Measurements from ENCODE around the gene ZBTB25. TPM values are rescaled to one million over a fixed set of nuclear protein-coding genes. Genes with fewer than 3 reads are reported as not detected.

ZBTB25 gene
- total RNA-seq, 1 donor, result 9.8 TPM

DNA sequence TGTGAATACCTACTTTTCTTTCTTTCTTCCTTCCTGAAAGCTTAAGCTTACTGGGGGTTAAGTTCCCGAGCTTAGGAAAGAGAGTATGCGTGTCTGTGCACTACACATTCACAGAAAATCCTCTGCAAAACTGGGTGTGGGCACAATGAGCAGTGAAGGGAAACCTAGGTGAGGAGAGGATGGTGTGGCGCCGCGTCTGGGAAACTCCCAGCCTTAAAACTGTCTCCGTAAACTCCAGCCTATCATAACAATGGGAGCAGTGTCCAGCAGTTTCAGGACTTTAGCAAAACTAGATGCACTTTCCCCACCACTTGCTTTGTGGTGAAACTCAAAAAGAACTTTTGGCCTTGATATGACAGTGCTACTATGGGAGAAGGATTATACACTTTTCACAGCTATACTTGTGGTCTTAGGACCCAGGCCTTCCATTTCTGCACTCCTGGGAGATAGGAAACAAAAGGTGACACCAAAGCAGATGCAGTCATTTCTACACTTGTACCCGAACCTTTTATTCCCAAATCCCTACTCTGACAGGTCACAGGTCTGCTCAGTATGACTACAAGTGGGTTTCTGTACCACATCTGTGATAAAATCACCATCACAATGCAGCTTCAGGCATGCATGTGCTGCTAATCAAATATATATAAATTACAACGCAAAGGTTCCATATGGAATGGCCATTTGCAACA, 27.9 kb downstream of the ZBTB25 start:
- no peaks in the 10 kb centered on the region for H3K9me3 ChIP-seq (ENCODE audit: low read depth, low read length)
- no peak overlapping the region for H3K27ac ChIP-seq (ENCODE audit: low read depth, low read length)
- H3K27me3 ChIP-seq (ENCODE audit: insufficient read depth, low read length), result no peaks in the 10 kb centered on the region
- H3K4me2 ChIP-seq (ENCODE audit: insufficient read depth, low read length), result no peak overlapping the region
- H3K79me2 ChIP-seq (ENCODE audit: insufficient read depth, low read length), result no peaks in the 10 kb centered on the region
- H3K36me3 ChIP-seq (ENCODE audit: insufficient read depth, low read length), result no peaks in the 10 kb centered on the region
- no peaks in the 10 kb centered on the region for H3K4me1 ChIP-seq (ENCODE audit: insufficient read depth, low read length)
- H2AFZ ChIP-seq (ENCODE audit: low read length), result no peak overlapping the region
- no peaks in the 10 kb centered on the region for H4K20me1 ChIP-seq (ENCODE audit: insufficient read depth, low read length)
- TF ChIP-seq, protein P1, sequence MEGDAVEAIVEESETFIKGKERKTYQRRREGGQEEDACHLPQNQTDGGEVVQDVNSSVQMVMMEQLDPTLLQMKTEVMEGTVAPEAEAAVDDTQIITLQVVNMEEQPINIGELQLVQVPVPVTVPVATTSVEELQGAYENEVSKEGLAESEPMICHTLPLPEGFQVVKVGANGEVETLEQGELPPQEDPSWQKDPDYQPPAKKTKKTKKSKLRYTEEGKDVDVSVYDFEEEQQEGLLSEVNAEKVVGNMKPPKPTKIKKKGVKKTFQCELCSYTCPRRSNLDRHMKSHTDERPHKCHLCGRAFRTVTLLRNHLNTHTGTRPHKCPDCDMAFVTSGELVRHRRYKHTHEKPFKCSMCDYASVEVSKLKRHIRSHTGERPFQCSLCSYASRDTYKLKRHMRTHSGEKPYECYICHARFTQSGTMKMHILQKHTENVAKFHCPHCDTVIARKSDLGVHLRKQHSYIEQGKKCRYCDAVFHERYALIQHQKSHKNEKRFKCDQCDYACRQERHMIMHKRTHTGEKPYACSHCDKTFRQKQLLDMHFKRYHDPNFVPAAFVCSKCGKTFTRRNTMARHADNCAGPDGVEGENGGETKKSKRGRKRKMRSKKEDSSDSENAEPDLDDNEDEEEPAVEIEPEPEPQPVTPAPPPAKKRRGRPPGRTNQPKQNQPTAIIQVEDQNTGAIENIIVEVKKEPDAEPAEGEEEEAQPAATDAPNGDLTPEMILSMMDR (IDR thresholded peaks at IDR 0.05; ENCODE audit: extremely low read depth, low read depth, low read length), result no peak
- DNase-seq (ENCODE audit: insufficient read length, low spot score, missing footprints), result no peak
- H3K4me3 ChIP-seq (ENCODE audit: insufficient read depth, low read length), result no peak overlapping the region

DNA sequence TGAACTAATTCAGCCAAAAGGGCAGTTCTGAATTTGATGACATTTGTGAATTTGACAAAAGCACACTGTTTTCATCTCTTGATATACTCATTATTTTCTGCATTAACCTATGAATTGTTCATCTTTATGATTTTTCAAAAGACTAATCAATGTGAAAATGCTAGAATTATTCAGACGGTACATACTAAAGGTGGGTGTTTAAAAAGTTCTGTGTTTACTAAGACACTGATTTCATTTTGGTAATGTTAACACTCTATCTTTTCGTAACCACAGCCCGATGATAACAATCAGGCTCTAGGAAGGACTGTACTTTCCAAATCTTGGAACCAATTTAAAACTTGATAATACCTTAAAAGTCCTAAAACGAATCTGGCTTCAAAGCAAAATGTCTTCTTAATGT, 28.9 kb downstream of the ZBTB25 start:
- DNase-seq (ENCODE audit: insufficient read length, low spot score, missing footprints), result no peak

DNA sequence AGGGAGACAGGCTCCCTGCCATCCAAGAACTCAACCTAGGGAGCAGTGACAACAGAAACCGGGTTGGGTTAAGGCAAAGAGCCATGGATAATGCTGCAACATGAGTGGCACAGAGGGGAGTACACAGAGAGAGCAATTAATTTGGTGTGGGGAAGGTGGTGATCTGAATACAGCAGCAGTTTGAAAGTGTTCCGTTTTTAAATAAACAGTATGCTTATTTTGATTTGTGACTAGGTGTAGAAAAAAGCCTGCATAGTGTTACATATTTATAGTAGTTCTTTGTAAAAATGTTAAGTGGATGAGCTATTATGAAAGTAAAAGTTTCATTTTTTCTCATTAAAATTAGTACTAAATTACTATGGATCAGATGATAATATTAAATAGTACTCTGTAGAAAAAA, 29.6 kb downstream of the ZBTB25 start:
- no peaks in the 10 kb centered on the region for H3K27me3 ChIP-seq (ENCODE audit: insufficient read depth, low read length)
- no peak overlapping the region for H3K27ac ChIP-seq (ENCODE audit: low read depth, low read length)
- H3K4me2 ChIP-seq (ENCODE audit: insufficient read depth, low read length), result no peak overlapping the region
- DNase-seq (ENCODE audit: insufficient read length, low spot score, missing footprints), result no peak
- H3K79me2 ChIP-seq (ENCODE audit: insufficient read depth, low read length), result no peaks in the 10 kb centered on the region
- TF ChIP-seq, protein P1 (IDR thresholded peaks at IDR 0.05; ENCODE audit: extremely low read depth, low read depth, low read length), result no peak
- H4K20me1 ChIP-seq (ENCODE audit: insufficient read depth, low read length), result no peaks in the 10 kb centered on the region
- H3K4me1 ChIP-seq (ENCODE audit: insufficient read depth, low read length), result no peaks in the 10 kb centered on the region
- no peak overlapping the region for H3K4me3 ChIP-seq (ENCODE audit: insufficient read depth, low read length)
- no peaks in the 10 kb centered on the region for H3K36me3 ChIP-seq (ENCODE audit: insufficient read depth, low read length)
- H3K9me3 ChIP-seq (ENCODE audit: low read depth, low read length), result no peaks in the 10 kb centered on the region
- no peak overlapping the region for H2AFZ ChIP-seq (ENCODE audit: low read length)

More for the DNA sequence above, 28.9 kb downstream of the ZBTB25 start:
- H4K20me1 ChIP-seq (ENCODE audit: insufficient read depth, low read length), result no peaks in the 10 kb centered on the region
- no peaks in the 10 kb centered on the region for H3K79me2 ChIP-seq (ENCODE audit: insufficient read depth, low read length)
- no peaks in the 10 kb centered on the region for H3K4me1 ChIP-seq (ENCODE audit: insufficient read depth, low read length)
- H3K4me3 ChIP-seq (ENCODE audit: insufficient read depth, low read length), result no peak overlapping the region
- H2AFZ ChIP-seq (ENCODE audit: low read length), result no peak overlapping the region
- no peak overlapping the region for H3K4me2 ChIP-seq (ENCODE audit: insufficient read depth, low read length)
- H3K36me3 ChIP-seq (ENCODE audit: insufficient read depth, low read length), result no peaks in the 10 kb centered on the region
- H3K27me3 ChIP-seq (ENCODE audit: insufficient read depth, low read length), result no peaks in the 10 kb centered on the region
- TF ChIP-seq, protein P1 (IDR thresholded peaks at IDR 0.05; ENCODE audit: extremely low read depth, low read depth, low read length), result no peak
- no peaks in the 10 kb centered on the region for H3K9me3 ChIP-seq (ENCODE audit: low read depth, low read length)
- H3K27ac ChIP-seq (ENCODE audit: low read depth, low read length), result no peak overlapping the region

DNA sequence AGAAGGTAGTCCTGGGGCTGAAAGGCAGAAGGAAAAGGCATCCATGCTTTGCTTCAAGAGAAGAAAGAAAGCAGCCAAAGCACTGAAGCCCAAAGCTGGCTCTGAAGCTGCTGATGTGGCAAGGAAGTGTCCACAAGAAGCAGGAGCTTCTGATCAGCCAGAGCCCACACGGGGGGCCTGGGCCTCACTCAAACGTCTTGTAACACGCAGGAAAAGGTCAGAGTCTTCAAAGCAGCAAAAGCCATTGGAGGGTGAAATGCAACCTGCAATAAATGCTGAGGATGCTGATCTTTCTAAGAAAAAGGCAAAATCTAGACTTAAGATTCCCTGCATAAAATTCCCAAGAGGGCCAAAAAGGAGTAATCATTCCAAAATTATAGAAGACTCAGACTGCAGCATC, 35.2 kb downstream of the ZBTB25 start:
- TF ChIP-seq, protein P1 (IDR thresholded peaks at IDR 0.05; ENCODE audit: extremely low read depth, low read depth, low read length), result no peak
- no peak for DNase-seq (ENCODE audit: insufficient read length, low spot score, missing footprints)
- no peaks in the 10 kb centered on the region for H3K36me3 ChIP-seq (ENCODE audit: insufficient read depth, low read length)
- H3K79me2 ChIP-seq (ENCODE audit: insufficient read depth, low read length), result no peaks in the 10 kb centered on the region
- H3K4me3 ChIP-seq (ENCODE audit: insufficient read depth, low read length), result no peak overlapping the region
- no peak overlapping the region for H3K4me2 ChIP-seq (ENCODE audit: insufficient read depth, low read length)
- H2AFZ ChIP-seq (ENCODE audit: low read length), result no peak overlapping the region
- no peak overlapping the region for H3K27ac ChIP-seq (ENCODE audit: low read depth, low read length)
- H3K27me3 ChIP-seq (ENCODE audit: insufficient read depth, low read length), result no peaks in the 10 kb centered on the region
- H3K9me3 ChIP-seq (ENCODE audit: low read depth, low read length), result no peaks in the 10 kb centered on the region
- H3K4me1 ChIP-seq (ENCODE audit: insufficient read depth, low read length), result peaks cover 10% of the 10 kb centered on the region
- no peaks in the 10 kb centered on the region for H4K20me1 ChIP-seq (ENCODE audit: insufficient read depth, low read length)

All from osteoblast (primary cell).